HG03520 (cell line): ENCODE measurements around the gene TMEM205.
"Not testable (repeated sequence)": the region's sequence is repeated elsewhere in the genome, so short reads cannot be mapped to it uniquely, and the experiment has no call there.

Experiments
- ATAC-seq: cut with Tn5 transposase; IDR thresholded peaks from one replicate; pipeline ENCODE4 v1.9.1; 2021; ENCODE audit warnings: mild to moderate bottlenecking, moderate library complexity; ENCODE audit not compliant: unreplicated experiment

The TMEM205 gene

GRCh38 chr19:11340099-11340467, 6.0 kb downstream of the TMEM205 start:
- ATAC-seq: not testable (repeated sequence)

GRCh38 chr19:11339254-11340098, 6.6 kb downstream of the TMEM205 start, which contains the start of gene RAB3D:
RAB3D (minus strand) TSS chr19:11339657; CDS start chr19:11337399, 2,258 bp downstream.
- ATAC-seq: peak; percentile 58

GRCh38 chr19:11338569-11339253, 7.4 kb downstream of the TMEM205 start:
- no peak for ATAC-seq

- ATAC-seq: no peak
These were observed 7.9 kb downstream of the TMEM205 start for GRCh38 chr19:11338121-11338520.

GRCh38 chr19:11337080-11337479, 9.0 kb downstream of the TMEM205 start:
- ATAC-seq: no peak

- no peak for ATAC-seq
These were observed 10.5 kb downstream of the TMEM205 start for GRCh38 chr19:11335449-11336146.

- ATAC-seq: not testable (repeated sequence)
These were observed 12.2 kb downstream of the TMEM205 start for GRCh38 chr19:11333838-11334237.

- no peak for ATAC-seq
These were observed 13.2 kb downstream of the TMEM205 start for GRCh38 chr19:11332822-11333221.

GRCh38 chr19:11331502-11331901, 14.6 kb downstream of the TMEM205 start:
- ATAC-seq: no peak

- ATAC-seq: no peak
These were observed 15.9 kb downstream of the TMEM205 start for GRCh38 chr19:11330127-11330526.

- ATAC-seq: no peak
These were observed 20.5 kb downstream of the TMEM205 start for GRCh38 chr19:11325544-11325943.

GRCh38 chr19:11324748-11325389, 21.2 kb downstream of the TMEM205 start:
- ATAC-seq: no peak

- ATAC-seq: no peak
These were observed 21.9 kb downstream of the TMEM205 start for GRCh38 chr19:11324079-11324661.

GRCh38 chr19:11323601-11324078, 22.4 kb downstream of the TMEM205 start:
- ATAC-seq: no peak

GRCh38 chr19:11322269-11323024, 23.6 kb downstream of the TMEM205 start:
- ATAC-seq: no peak

- no peak for ATAC-seq
These were observed 24.6 kb downstream of the TMEM205 start for GRCh38 chr19:11321191-11322126.

- not testable (repeated sequence) for ATAC-seq
These were observed 25.6 kb downstream of the TMEM205 start for GRCh38 chr19:11320278-11320995.

- no peak for ATAC-seq
These were observed 39.7 kb downstream of the TMEM205 start for GRCh38 chr19:11306337-11306736.
